ENCODE data around the gene TCEA2. TPM values are rescaled to one million over a fixed set of nuclear protein-coding genes. Genes with fewer than 3 reads are reported as not detected.
A peak's percentile ranks its signal among the peaks of the same experiment; 100 is the strongest.

The TCEA2 gene
- total and polyA plus RNA-seq, 2 of the 13 experiments (the other 11 are each of a cell fraction or from before 2014, with no cell fraction given) = 28.1 to 33.7 TPM

GRCh38 chr20:64069614-64070243 lies 6.7 kb downstream of the TCEA2 start (continued):
- TF ChIP-seq THAP9 (CRISPR knock-in tag; IDR thresholded peaks at IDR 0.05; ENCODE audit: borderline replicate concordance) = peak; percentile 33; the same call in 1 of the 2 replicates
- no peak for TF ChIP-seq SCMH1 (CRISPR knock-in tag; IDR thresholded peaks at IDR 0.05; ENCODE audit: borderline replicate concordance)
- no peak for TF ChIP-seq WIZ (CRISPR knock-in tag; IDR thresholded peaks at IDR 0.05)
- TF ChIP-seq SMAD1 (CRISPR knock-in tag; IDR thresholded peaks at IDR 0.05; ENCODE audit: borderline replicate concordance, low read depth) = peak; percentile 70; the same call in 1 of the 2 replicates
- peak; percentile 74; the same call in 1 of the 2 replicates for TF ChIP-seq ZNF350 (CRISPR knock-in tag; IDR thresholded peaks at IDR 0.05; ENCODE audit: borderline replicate concordance, low read depth)
- peak; percentile 9 for TF ChIP-seq SKI (IDR thresholded peaks at IDR 0.05; ENCODE audit: partially characterized antibody)
- peak; percentile 32; the same call in 1 of the 2 replicates for TF ChIP-seq ZNF281 (CRISPR knock-in tag; IDR thresholded peaks at IDR 0.05; ENCODE audit: borderline replicate concordance)
- peak; percentile 41; the same call in 1 of the 2 replicates for TF ChIP-seq RARA (CRISPR knock-in tag; IDR thresholded peaks at IDR 0.05)
- no peak for TF ChIP-seq ZNF101 (CRISPR knock-in tag; IDR thresholded peaks at IDR 0.05; ENCODE audit: borderline replicate concordance, low read depth)
- TF ChIP-seq NPAS2 (CRISPR knock-in tag; IDR thresholded peaks at IDR 0.05; ENCODE audit: borderline replicate concordance) = no peak
- TF ChIP-seq ZHX1 (CRISPR knock-in tag; IDR thresholded peaks at IDR 0.05; ENCODE audit: low read depth) = no peak
- TF ChIP-seq ZBTB4 (CRISPR knock-in tag; IDR thresholded peaks at IDR 0.05; ENCODE audit: borderline replicate concordance) = no peak
- TF ChIP-seq RNF2 (conservative IDR thresholded peaks at IDR 0.05; ENCODE audit: low read depth) = no peak
- TF ChIP-seq TFDP2 (CRISPR knock-in tag; IDR thresholded peaks at IDR 0.05) = no peak
- no peak for TF ChIP-seq SUZ12 (IDR thresholded peaks at IDR 0.05; ENCODE audit: low read depth, low read length)
